ENCODE measurements around the gene IRAK2.
"Not testable (repeated sequence)": the region's sequence is repeated elsewhere in the genome, so short reads cannot be mapped to it uniquely, and the experiment has no call there.

IRAK2 gene

GRCh38 chr3:10155123-10155472 is 9.6 kb upstream of the IRAK2 start:
- no peak for DNase-seq (ENCODE audit: low read depth, low spot score)
- ChIA-PET CTCF (interaction anchor here (1.5 kb wide), 1 partner anchor 10 kb away, joined by 7 read pairs; the partner anchor contains the start of gene IRAK2), POLR2A (no interaction called here)
- TF ChIP-seq CTCF (IDR thresholded peaks at IDR 0.05; ENCODE audit: insufficient read depth, low read length, missing control alignments): no peak
- H3K4me3 ChIP-seq (ENCODE audit: low read depth, low read length): no peak overlapping the region

- POLR2A ChIA-PET: interaction anchor here (0.5 kb wide), 1 partner anchor 9 kb away, joined by 3 read pairs; the partner anchor contains the start of gene IRAK2
- CTCF ChIA-PET: interaction anchor here (1.5 kb wide), 1 partner anchor 9 kb away, joined by 7 read pairs; the partner anchor contains the start of gene IRAK2
- DNase-seq (ENCODE audit: low read depth, low spot score): no peak
- no peak overlapping the region for H3K4me3 ChIP-seq (ENCODE audit: low read depth, low read length)
- no peak for TF ChIP-seq CTCF (IDR thresholded peaks at IDR 0.05; ENCODE audit: insufficient read depth, low read length, missing control alignments)
Measured at GRCh38 chr3:10155658-10156057, 9.1 kb upstream of the IRAK2 start.

- ChIA-PET CTCF (no interaction called here), POLR2A (interaction anchor here (0.6 kb wide), 1 partner anchor 22 kb away, joined by 3 read pairs; no protein-coding TSS in a partner anchor)
- TF ChIP-seq CTCF (IDR thresholded peaks at IDR 0.05; ENCODE audit: insufficient read depth, low read length, missing control alignments): no peak
- no peak overlapping the region for H3K4me3 ChIP-seq (ENCODE audit: low read depth, low read length)
- DNase-seq (ENCODE audit: low read depth, low spot score): no peak
Measured at GRCh38 chr3:10157031-10157430, 7.7 kb upstream of the IRAK2 start.

GRCh38 chr3:10158555-10158954 is 6.2 kb upstream of the IRAK2 start:
- H3K4me3 ChIP-seq (ENCODE audit: low read depth, low read length); DNase-seq (ENCODE audit: low read depth, low spot score); POLR2A ChIA-PET: not testable (repeated sequence)
- CTCF ChIA-PET: interaction anchor here (0.6 kb wide), 1 partner anchor 11 kb away, joined by 3 read pairs; no protein-coding TSS in a partner anchor

- ChIA-PET POLR2A (interaction anchor here (0.7 to 1.0 kb wide), 2 partner anchors 14 to 88 kb away, joined by 3 to 4 read pairs; partner anchors contain the start of gene TATDN2), CTCF (interaction anchor here (0.7 to 3.4 kb wide), 4 partner anchors 8 to 214 kb away, joined by 4 to 16 read pairs (median 6); no protein-coding TSS in a partner anchor)
- no peak overlapping the region for H3K4me3 ChIP-seq (ENCODE audit: low read depth, low read length)
- TF ChIP-seq CTCF (IDR thresholded peaks at IDR 0.05; ENCODE audit: insufficient read depth, low read length, missing control alignments): no peak
- DNase-seq (ENCODE audit: low read depth, low spot score): no peak
Measured at GRCh38 chr3:10160346-10160745, 4.4 kb upstream of the IRAK2 start.

- TF ChIP-seq CTCF (IDR thresholded peaks at IDR 0.05; ENCODE audit: insufficient read depth, low read length, missing control alignments): no peak
- DNase-seq (ENCODE audit: low read depth, low spot score): no peak
- no peak overlapping the region for H3K4me3 ChIP-seq (ENCODE audit: low read depth, low read length)
- ChIA-PET CTCF (interaction anchor here (1.6 to 3.4 kb wide), 3 partner anchors 9 to 62 kb away, joined by 5 to 16 read pairs (median 8); no protein-coding TSS in a partner anchor), POLR2A (interaction anchor here (1.0 kb wide), 1 partner anchor 15 kb away, joined by 3 read pairs; no protein-coding TSS in a partner anchor)
Measured at GRCh38 chr3:10160925-10161324, 3.8 kb upstream of the IRAK2 start.

GRCh38 chr3:10162185-10162584 is 2.5 kb upstream of the IRAK2 start:
- no peak for DNase-seq (ENCODE audit: low read depth, low spot score)
- H3K4me3 ChIP-seq (ENCODE audit: low read depth, low read length): no peak overlapping the region
- ChIA-PET POLR2A (no interaction called here), CTCF (interaction anchor here (3.4 kb wide), 1 partner anchor 30 kb away, joined by 16 read pairs; no protein-coding TSS in a partner anchor)
- TF ChIP-seq CTCF (IDR thresholded peaks at IDR 0.05; ENCODE audit: insufficient read depth, low read length, missing control alignments): no peak

GRCh38 chr3:10164201-10164545 is 546 bp upstream of the IRAK2 start:
- peak overlapping the region; percentile 94 for H3K4me3 ChIP-seq (ENCODE audit: low read depth, low read length)
- POLR2A ChIA-PET; DNase-seq (ENCODE audit: low read depth, low spot score): not testable (repeated sequence)
- CTCF ChIA-PET: interaction anchor here (0.9 to 2.6 kb wide), 9 partner anchors 9 to 124 kb away, joined by 4 to 22 read pairs (median 5); no protein-coding TSS in a partner anchor

Measured in AG04449 (cell line).